Urothelium cell line (cell line): ENCODE data around the gene SPINT2.
"Not testable (repeated sequence)": the region's sequence is repeated elsewhere in the genome, so short reads cannot be mapped to it uniquely, and the experiment has no call there.

Experiments
- DNase-seq: peaks from one replicate; pipeline ENCODE4 v3.0.0; 2011; ENCODE audit warnings: low spot score, mixed read lengths
- FAIRE-seq: peaks from 2 replicates; lab custom pipeline; 2011; peaks lifted over from hg19 to GRCh38; lab: Jason Lieb, UNC

Gene SPINT2

GRCh38 chr19:38234615-38235014 is 29.8 kb upstream of the SPINT2 start:
- DNase-seq (no peak), FAIRE-seq (no peak)

- DNase-seq (no peak), FAIRE-seq (no peak)
Measured at GRCh38 chr19:38239816-38240215, 24.6 kb upstream of the SPINT2 start.

- FAIRE-seq (no peak), DNase-seq (no peak)
Measured at GRCh38 chr19:38243279-38243673, 21.1 kb upstream of the SPINT2 start.

GRCh38 chr19:38245826-38246498 is 18.4 kb upstream of the SPINT2 start:
- FAIRE-seq: no peak

GRCh38 chr19:38247126-38247525 is 17.2 kb upstream of the SPINT2 start:
- FAIRE-seq (no peak), DNase-seq (no peak)

More at GRCh38 chr19:38245826-38246498, 18.4 kb upstream of the SPINT2 start:
- DNase-seq: no peak

GRCh38 chr19:38247734-38248268 is 16.6 kb upstream of the SPINT2 start:
- FAIRE-seq (no peak), DNase-seq (no peak)

- FAIRE-seq: no peak
- DNase-seq: no peak
Measured at GRCh38 chr19:38248421-38248820, 16.0 kb upstream of the SPINT2 start.

- FAIRE-seq (no peak), DNase-seq (no peak)
Measured at GRCh38 chr19:38250428-38250820, 13.9 kb upstream of the SPINT2 start.

GRCh38 chr19:38250821-38251563 is 13.4 kb upstream of the SPINT2 start:
- no peak for FAIRE-seq
- no peak for DNase-seq

- no peak for FAIRE-seq
- DNase-seq: no peak
Measured at GRCh38 chr19:38251564-38252051, 12.8 kb upstream of the SPINT2 start.

GRCh38 chr19:38252385-38252784 is 12.0 kb upstream of the SPINT2 start:
- DNase-seq (no peak), FAIRE-seq (no peak)

- FAIRE-seq: peak; percentile 37
- DNase-seq: no peak
Measured at GRCh38 chr19:38252941-38253691, 11.3 kb upstream of the SPINT2 start.

- FAIRE-seq: no peak
Measured at GRCh38 chr19:38253788-38254187, 10.6 kb upstream of the SPINT2 start.

GRCh38 chr19:38255383-38256014 is 8.9 kb upstream of the SPINT2 start:
- FAIRE-seq (no peak), DNase-seq (no peak)

More at GRCh38 chr19:38253788-38254187, 10.6 kb upstream of the SPINT2 start:
- no peak for DNase-seq

GRCh38 chr19:38261942-38262341 is 2.4 kb upstream of the SPINT2 start:
- not testable (repeated sequence) for DNase-seq, FAIRE-seq

GRCh38 chr19:38262585-38263268 is 1.6 kb upstream of the SPINT2 start:
- no peak for FAIRE-seq
- no peak for DNase-seq

- no peak for FAIRE-seq
- DNase-seq: peak; percentile 49
Measured at GRCh38 chr19:38263689-38264485, 486 bp upstream of the SPINT2 start.

GRCh38 chr19:38265213-38265861 is 964 bp downstream of the SPINT2 start:
- FAIRE-seq (no peak), DNase-seq (no peak)

GRCh38 chr19:38265921-38266429 is 1.6 kb downstream of the SPINT2 start:
- FAIRE-seq (no peak), DNase-seq (no peak)
